ENCODE data around the gene PLAC9. TPM values are rescaled to one million over a fixed set of nuclear protein-coding genes. Genes with fewer than 3 reads are reported as not detected.

The PLAC9 gene
- total RNA-seq, 3 donors from 2014 or later, result 7.5 to 66.2 (median 13.4) TPM

DNA sequence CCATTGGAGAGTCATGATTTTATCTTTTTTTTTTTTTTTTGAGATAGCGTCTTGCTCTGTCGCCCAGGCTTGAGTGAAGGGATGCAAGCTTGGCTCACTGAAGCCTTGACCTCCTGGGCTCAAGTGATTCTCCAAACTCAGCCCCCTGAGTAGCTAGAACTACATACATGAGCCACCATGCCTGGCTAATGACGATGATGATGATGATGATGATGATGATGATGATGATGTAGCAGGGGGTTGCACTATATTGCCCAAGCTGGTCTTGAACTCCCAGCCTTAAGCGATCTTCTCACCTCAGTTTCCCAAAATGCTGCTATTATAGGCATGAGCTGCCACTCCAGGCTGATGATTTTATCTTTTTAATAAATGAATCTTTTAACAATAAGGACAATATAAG is 13.9 kb upstream of the PLAC9 start:
- DNase-seq (ENCODE audit: low spot score in 2 of 2), result no peak
- Histone ChIP-seq H3K4me1 (no peaks in the 10 kb centered on the region), H3K36me3 (no peaks in the 10 kb centered on the region), H3K27me3 (no peaks in the 10 kb centered on the region), H3K27ac (no peak overlapping the region), H3K4me3 (no peak overlapping the region), H3K9me3 (no peaks in the 10 kb centered on the region)
- intact Hi-C loops (cut with DNase I; ENCODE audit: low total_unique reads), result no loop called here
- TF ChIP-seq, protein P1, sequence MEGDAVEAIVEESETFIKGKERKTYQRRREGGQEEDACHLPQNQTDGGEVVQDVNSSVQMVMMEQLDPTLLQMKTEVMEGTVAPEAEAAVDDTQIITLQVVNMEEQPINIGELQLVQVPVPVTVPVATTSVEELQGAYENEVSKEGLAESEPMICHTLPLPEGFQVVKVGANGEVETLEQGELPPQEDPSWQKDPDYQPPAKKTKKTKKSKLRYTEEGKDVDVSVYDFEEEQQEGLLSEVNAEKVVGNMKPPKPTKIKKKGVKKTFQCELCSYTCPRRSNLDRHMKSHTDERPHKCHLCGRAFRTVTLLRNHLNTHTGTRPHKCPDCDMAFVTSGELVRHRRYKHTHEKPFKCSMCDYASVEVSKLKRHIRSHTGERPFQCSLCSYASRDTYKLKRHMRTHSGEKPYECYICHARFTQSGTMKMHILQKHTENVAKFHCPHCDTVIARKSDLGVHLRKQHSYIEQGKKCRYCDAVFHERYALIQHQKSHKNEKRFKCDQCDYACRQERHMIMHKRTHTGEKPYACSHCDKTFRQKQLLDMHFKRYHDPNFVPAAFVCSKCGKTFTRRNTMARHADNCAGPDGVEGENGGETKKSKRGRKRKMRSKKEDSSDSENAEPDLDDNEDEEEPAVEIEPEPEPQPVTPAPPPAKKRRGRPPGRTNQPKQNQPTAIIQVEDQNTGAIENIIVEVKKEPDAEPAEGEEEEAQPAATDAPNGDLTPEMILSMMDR (IDR thresholded peaks at IDR 0.05), result no peak
- TF ChIP-seq POLR2A (IDR thresholded peaks at IDR 0.05) (no peak), POLR2AphosphoS5 (IDR thresholded peaks at IDR 0.05) (no peak)

DNA sequence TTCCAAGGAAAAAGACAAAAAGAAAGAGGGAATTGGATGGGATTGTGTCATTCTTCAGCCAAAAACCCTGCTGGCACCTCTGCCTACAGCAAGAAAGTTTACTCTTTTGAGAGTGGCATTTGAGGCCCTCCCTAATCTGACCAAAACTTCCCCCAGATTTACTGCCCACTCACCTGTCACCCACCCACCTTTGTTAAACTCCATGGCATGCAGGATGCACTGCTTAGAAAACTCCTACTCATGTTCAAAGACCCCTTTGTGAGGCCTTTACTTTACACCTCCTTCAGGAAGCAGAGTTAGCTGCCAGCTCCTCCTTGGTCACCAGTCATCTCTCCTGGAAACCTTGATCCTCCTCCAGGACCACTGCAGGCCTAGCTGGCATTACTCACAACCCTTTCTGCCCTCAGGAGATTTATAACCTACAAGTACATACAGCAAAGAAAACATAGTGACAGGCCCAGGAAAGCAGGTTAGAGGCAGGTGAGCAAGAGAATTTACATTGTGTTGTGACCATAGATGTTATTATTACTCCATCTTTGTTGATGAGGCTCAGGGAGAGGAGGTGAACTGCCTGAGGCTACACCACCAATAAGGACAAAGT is 10.3 kb upstream of the PLAC9 start:
- H3K27ac ChIP-seq, result no peak overlapping the region

DNA sequence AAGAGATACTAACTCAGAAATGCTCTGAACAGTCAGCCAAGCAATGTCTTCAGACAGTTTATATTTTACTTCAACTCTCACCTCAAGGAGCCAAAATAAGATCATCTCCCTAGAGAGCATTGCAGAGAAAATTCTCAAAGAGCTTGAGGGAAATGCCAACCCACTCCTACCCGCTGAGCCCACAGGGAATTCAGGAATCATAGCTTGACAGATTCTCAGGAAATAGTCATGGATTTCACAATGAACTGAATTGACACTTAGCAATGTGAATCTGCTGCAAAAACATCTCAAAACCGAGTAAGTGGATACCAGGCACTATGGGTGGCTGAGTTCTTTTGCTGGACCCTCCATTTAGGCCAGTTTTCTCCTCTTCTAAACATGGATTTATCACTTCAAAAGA is 9.8 kb upstream of the PLAC9 start:
- DNase-seq (ENCODE audit: low spot score in 2 of 2), result no peak
- Histone ChIP-seq H3K36me3 (no peaks in the 10 kb centered on the region), H3K4me1 (no peaks in the 10 kb centered on the region), H3K27me3 (no peaks in the 10 kb centered on the region), H3K9me3 (no peaks in the 10 kb centered on the region), H3K4me3 (no peak overlapping the region), H3K27ac (no peak overlapping the region)
- TF ChIP-seq POLR2AphosphoS5 (IDR thresholded peaks at IDR 0.05), result no peak
- TF ChIP-seq, protein P1 (IDR thresholded peaks at IDR 0.05), result no peak
- no peak for TF ChIP-seq POLR2A (IDR thresholded peaks at IDR 0.05)
- intact Hi-C loops (cut with DNase I; ENCODE audit: low total_unique reads), result no loop called here

More for the DNA sequence above, 10.3 kb upstream of the PLAC9 start:
- H3K9me3 ChIP-seq, result no peaks in the 10 kb centered on the region
- H3K36me3 ChIP-seq, result no peaks in the 10 kb centered on the region
- no peaks in the 10 kb centered on the region for H3K27me3 ChIP-seq
- no peak for TF ChIP-seq POLR2A (IDR thresholded peaks at IDR 0.05)
- no peak for TF ChIP-seq POLR2AphosphoS5 (IDR thresholded peaks at IDR 0.05)
- TF ChIP-seq, protein P1 (IDR thresholded peaks at IDR 0.05), result no peak
- no peaks in the 10 kb centered on the region for H3K4me1 ChIP-seq
- intact Hi-C loops (cut with DNase I; ENCODE audit: low total_unique reads), result no loop called here
- H3K4me3 ChIP-seq, result no peak overlapping the region
- DNase-seq (ENCODE audit: low spot score in 2 of 2), result no peak

DNA sequence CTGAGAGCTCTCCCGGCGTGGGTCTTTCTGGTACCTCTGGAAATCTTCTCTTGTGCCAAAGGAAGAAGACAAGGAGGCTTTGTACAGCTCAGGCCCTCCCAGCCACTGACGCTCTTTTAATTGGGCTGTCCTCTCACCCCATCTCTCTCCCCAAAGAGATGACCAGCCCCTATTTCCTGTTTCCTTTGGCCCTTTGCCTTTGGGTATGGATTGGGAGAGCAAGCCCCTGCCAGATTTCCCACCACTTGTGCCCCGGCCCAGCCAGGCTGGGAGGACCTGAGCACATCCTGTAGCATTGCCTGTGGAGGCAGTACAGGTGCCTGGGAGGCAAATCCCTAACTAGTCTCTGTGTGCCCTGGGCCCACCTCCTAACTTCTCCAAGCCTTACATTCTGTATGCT is 5.7 kb upstream of the PLAC9 start:
- Histone ChIP-seq H3K9me3 (no peaks in the 10 kb centered on the region), H3K4me3 (no peak overlapping the region), H3K27me3 (no peaks in the 10 kb centered on the region), H3K36me3 (no peaks in the 10 kb centered on the region), H3K27ac (no peak overlapping the region), H3K4me1 (no peaks in the 10 kb centered on the region)
- TF ChIP-seq, protein P1 (IDR thresholded peaks at IDR 0.05), result no peak
- TF ChIP-seq POLR2AphosphoS5 (IDR thresholded peaks at IDR 0.05) (no peak), POLR2A (IDR thresholded peaks at IDR 0.05) (no peak)
- no peak for DNase-seq (ENCODE audit: low spot score in 2 of 2)
- intact Hi-C loops (cut with DNase I; ENCODE audit: low total_unique reads), result no loop called here

DNA sequence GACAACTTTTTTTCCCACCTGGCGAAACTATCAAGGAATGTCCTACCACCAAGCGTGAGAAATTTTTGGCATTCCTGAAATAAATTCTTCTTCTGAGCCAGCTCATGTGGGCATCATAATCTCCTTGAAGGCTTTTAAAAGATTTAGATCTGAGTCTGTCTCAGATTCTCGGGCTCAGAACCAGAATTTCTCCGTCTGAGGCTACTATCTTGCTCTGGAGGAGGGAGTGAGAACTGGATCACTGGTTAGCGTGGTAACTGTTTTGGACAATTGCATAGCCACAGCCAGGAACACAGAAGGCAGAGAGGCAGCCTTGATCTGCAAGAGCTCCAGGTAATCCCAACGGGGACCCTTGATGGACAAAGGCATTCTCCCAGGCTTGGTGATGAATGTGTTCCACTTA is 1.0 kb upstream of the PLAC9 start:
- no peaks in the 10 kb centered on the region for H3K36me3 ChIP-seq
- TF ChIP-seq, protein P1 (IDR thresholded peaks at IDR 0.05), result no peak
- TF ChIP-seq POLR2A (IDR thresholded peaks at IDR 0.05) (no peak), POLR2AphosphoS5 (IDR thresholded peaks at IDR 0.05) (no peak)
- H3K27ac ChIP-seq, result peak overlapping the region in 1 of 2 donors; percentile 12
- H3K27me3 ChIP-seq, result no peaks in the 10 kb centered on the region
- no peaks in the 10 kb centered on the region for H3K4me1 ChIP-seq
- intact Hi-C loops (cut with DNase I; ENCODE audit: low total_unique reads), result no loop called here
- H3K4me3 ChIP-seq, result no peak overlapping the region
- H3K9me3 ChIP-seq, result no peaks in the 10 kb centered on the region
- DNase-seq (ENCODE audit: low spot score in 2 of 2), result no peak

All from breast epithelium (tissue), 4 donors.